ENCODE data around the gene MYOCOS. TPM values are rescaled to one million over a fixed set of nuclear protein-coding genes. Genes with fewer than 3 reads are reported as not detected.

Gene MYOCOS
- total RNA-seq, result not detected

GRCh38 chr1:171622152-171622462 lies at the start of gene MYOCOS:
Gene MYOCOS, plus strand, starts transcription at chr1:171622243. Its CDS starts 1,641 bp downstream, at chr1:171623884.

GRCh38 chr1:171652234-171652822 lies 30.3 kb downstream of the MYOCOS start, which contains the start of gene MYOC:
Gene MYOC, minus strand, starts transcription at chr1:171652688. Its CDS starts 77 bp downstream, at chr1:171652611.

Other genes starting within 250 kb of the MYOCOS start
- gene PRRC2C, start 136.7 kb upstream of the MYOCOS start, total RNA-seq, result 103 TPM
- gene MYOC, start 30.4 kb downstream of the MYOCOS start, total RNA-seq, result 1.8 TPM
- 26.2 TPM for gene VAMP4, start 119.8 kb downstream of the MYOCOS start, total RNA-seq
- 33.4 TPM for gene METTL13, start 159.4 kb downstream of the MYOCOS start, total RNA-seq
- gene DNM3, start 219.3 kb downstream of the MYOCOS start, total RNA-seq, result 25.3 TPM